Dermis blood vessel endothelial cell (primary cell): ENCODE measurements around the gene RPGR. TPM values are rescaled to one million over a fixed set of nuclear protein-coding genes. Genes with fewer than 3 reads are reported as not detected.
A peak's percentile ranks its signal among the peaks of the same experiment; 100 is the strongest.

Experiments
- DNase-seq: peaks from one replicate; pipeline ENCODE4 v3.0.0; 2010
- total RNA-seq: library from RNA; depleted of rRNA; stranded (reverse); fragments of >200 nt; gene quantifications from 2 replicates; pipeline ENCODE4 v1.2.3, GENCODE V29; 2014

Gene RPGR
- total RNA-seq, 1 donor from 2014 or later, result 43.2 TPM

DNA sequence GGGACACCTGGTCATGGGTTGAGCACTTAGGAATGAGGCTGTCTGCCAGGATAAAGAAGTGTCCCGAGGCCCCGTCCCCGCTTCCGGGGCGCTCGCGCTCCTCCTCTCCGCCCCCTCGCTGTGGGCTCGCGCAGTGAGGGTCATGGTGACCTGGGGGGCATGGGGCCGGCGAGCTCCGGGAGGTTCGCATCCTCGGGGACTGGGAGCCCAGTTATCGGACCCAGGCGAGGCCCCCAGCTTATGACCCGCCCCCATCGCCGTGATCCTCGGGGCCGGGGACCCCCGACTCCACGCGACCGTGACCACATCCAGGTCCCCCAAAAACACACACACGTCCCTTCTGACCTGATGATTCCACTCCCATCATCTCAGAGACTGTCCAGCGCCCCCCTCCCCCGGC lies 71.3 kb downstream of the RPGR start:
- DNase-seq, result no peak

DNA sequence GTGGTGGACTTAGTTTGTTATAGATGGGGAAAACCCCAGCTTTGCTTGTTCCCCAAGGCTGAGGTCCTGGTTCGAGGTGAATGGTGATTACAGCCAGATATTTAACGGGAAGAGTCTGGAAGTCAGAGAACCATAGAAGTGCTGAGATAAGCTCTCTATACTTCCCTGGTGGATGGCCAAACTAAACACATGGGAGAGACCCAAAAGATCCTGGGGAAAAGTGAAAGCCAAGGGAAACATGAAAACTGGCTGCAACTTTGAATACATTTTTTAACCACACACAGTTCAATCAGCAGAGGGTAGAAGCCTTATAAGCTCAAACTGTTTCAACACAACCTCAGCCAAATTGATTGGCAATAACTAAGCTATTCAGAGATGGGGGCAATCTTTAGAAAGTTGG lies 77.3 kb downstream of the RPGR start:
- DNase-seq, result peak; percentile 11

- DNase-seq, result no peak
Observed at GRCh38 chrX:38247051-38247450, 80.3 kb downstream of the RPGR start.

DNA sequence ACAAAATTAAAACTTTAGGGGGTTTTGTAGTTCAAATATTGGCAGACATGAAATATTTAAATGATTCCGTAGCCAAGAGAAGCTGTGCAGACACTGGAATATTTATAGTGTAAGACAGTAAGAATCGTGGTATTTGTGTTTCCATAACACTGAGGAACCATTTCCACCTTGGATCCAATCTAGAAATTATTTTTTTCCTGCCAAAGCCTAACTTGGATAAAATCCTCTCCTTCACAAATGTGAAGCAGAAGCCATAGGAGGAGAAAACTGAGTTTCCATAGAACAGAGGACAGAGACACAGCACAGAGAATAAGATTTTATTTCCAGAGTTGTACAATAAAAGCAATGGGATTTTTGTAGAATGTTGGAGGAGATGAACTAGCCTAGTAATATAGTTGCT lies 86.8 kb downstream of the RPGR start:
- DNase-seq, result no peak

DNA sequence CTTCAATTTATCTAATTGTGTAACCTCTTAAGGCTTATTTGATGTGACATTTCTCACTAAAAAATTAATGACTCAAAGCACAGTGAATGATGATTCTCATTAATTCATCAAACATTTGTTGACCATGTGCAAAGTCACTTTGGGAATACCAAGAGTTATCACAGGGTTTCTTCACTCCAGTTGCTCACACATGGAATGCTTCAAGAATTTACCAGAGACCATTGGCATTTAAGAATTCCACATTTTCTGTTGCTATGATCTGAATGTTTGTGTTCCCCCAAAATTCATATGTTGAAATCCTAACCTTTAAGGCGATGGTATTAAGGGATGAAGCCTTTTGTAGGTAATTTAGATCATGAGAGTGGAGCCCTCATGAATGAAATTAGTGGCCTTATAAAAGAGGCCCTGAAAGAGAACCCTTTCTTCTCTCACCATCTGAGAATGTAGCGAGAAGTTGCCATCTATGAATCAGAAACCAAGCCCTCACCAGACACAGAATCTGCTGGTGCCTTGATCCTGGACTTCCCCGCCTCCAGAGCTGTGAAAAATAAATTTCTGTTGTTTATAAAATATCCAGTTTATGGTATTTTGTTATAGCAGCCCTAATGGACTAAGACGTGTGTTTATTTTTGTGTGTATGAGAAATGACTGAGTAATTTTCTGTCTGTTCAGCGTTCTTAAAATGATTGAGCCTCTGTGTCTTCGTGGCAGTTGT lies 90.3 kb downstream of the RPGR start:
- no peak for DNase-seq

DNA sequence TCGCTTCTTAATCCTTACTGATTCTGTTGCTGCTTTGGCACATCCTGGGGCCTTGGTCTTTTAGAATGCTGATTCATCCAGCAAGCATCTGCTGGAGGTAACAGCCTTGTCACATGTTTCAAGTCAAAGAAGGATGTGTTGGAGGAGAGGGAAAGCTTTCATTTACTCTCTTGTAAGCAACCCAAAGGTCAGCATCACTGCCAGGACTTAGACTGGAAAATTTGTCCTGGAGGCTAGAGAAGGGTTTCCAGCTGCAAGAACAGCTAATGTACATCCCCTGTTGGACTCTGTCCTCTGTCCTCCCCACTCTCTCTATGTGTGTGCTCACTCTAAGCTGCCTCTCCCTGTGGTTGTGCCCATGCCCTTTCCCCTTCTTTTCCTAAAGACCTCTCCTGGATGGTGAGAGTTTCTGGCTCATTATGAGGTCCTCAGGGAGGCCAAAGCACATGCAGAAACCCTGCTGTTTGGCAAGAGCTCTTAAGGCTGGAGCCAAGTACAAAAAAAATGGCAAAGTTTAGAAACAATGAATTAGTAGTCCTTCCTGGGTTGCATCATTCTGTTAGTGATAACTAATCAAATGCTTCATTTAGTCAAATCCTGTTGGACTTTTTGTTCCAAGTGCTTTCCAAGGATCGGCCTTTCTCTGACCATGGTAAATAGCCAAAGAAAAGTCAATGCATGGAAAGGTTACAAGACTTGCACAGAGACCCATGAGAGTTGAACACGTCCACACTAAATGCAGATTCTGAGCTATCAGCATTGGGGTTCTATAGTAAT lies 93.2 kb downstream of the RPGR start:
- DNase-seq, result peak; percentile 42

DNA sequence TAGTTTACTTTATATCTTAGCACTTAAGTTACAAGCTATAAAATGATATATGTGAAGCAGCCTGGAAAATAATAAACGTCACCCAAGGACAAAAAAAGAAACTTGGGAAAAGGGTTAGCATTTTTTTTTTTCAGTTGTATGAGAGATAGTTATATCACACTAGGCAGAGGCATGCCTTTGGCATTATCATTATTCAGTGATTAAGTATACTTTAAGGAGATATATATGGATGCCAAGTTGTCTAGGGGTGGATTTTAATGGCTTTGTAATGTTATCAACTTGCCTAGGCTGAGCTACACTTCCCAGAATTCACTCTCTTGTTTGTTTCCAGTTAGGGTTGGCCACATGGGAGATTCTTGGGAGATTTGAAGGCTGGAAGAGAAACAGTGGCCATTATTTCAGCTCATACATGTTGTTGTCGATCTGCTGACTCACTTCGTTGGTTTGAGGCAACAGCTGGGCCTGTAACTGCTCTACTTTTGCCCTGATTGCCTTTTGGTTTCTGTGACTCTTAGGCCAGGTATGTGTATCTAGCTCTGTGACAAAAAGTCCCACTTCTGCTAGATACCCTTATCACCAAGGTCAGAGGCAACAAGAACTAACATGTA lies 95.1 kb downstream of the RPGR start:
- DNase-seq, result no peak

GRCh38 chrX:38225093-38225492 lies 102.2 kb downstream of the RPGR start:
- DNase-seq, result no peak

- no peak for DNase-seq
Observed at GRCh38 chrX:38224160-38224559, 103.1 kb downstream of the RPGR start.

GRCh38 chrX:38221391-38221929 lies 105.8 kb downstream of the RPGR start:
- DNase-seq, result no peak

GRCh38 chrX:38220415-38221390 lies 106.6 kb downstream of the RPGR start, which contains the start of gene SRPX:
TSS of gene SRPX (minus strand) at chrX:38220871. CDS start at chrX:38220792, 79 bp downstream.
- DNase-seq, result peak; percentile 28

GRCh38 chrX:38220024-38220414 lies 107.3 kb downstream of the RPGR start:
- peak; percentile 67 for DNase-seq

Other genes with a start within 250 kb of the RPGR start
- 104 and 123 TPM in 2 replicates for gene SRPX, start 106.6 kb downstream of the RPGR start, total RNA-seq
- 2.4 and 4.5 TPM in 2 replicates for gene OTC, start 25.1 kb upstream of the RPGR start, total RNA-seq
- 25.2 and 28.4 TPM in 2 replicates for gene TSPAN7, start 234.0 kb upstream of the RPGR start, total RNA-seq